Right lobe of liver (tissue), 4 donors: Measurements from ENCODE around the gene NMRAL1.

ENCODE experiments used
- CTCF ChIP-seq, 4 donors: fragments of 200-600 bp in 3 of 4; fragments of 450-650 bp in 1 of 4; IDR thresholded peaks; one replicate each; pipeline versions ENCODE4 v1.5.1 to v1.8.0; 2016 to 2022; ENCODE audit warnings: antibody characterized with exemption in 4 of 4, mild to moderate bottlenecking in 2 of 4
- POLR2A ChIP-seq: fragments of 450-650 bp; IDR thresholded peaks from one replicate; pipeline ENCODE4 v1.6.1; 2017; ENCODE audit warnings: antibody characterized with exemption, mild to moderate bottlenecking
- donor health status: DM: no; HTN: no; CAD: no.
- donor health status: DM: no; HTN: no; CAD: no.
- donor health status: DM: no; HTN: yes; CAD: no.

- TF ChIP-seq CTCF (IDR thresholded peaks at IDR 0.05) (no peak), POLR2A (peak; percentile 84)
Measured at GRCh38 chr16:4425378-4426020, 48.9 kb downstream of the NMRAL1 start, which contains the start of gene DNAJA3.
